Activated naive CD4-positive, alpha-beta T cell treated with anti-CD3 and anti-CD28 coated beads, Interleukin-2, amount 50 U/mL, for 24 hours (primary cell): ENCODE measurements around the gene DYRK3.

Experiments
- H3K27ac Mint-ChIP-seq: one replicate; pipeline ENCODE4 v1.8.0; 2021; ENCODE audit warnings: mild to moderate bottlenecking, mixed read lengths
- H3K27me3 Mint-ChIP-seq: one replicate; pipeline ENCODE4 v1.8.0; 2021; ENCODE audit warnings: mixed read lengths
- H3K36me3 Mint-ChIP-seq: one replicate; pipeline ENCODE4 v1.8.0; 2021; ENCODE audit warnings: mixed read lengths
- H3K4me1 Mint-ChIP-seq: one replicate; pipeline ENCODE4 v1.8.0; 2021; ENCODE audit warnings: mixed read lengths
- H3K4me3 Mint-ChIP-seq: one replicate; pipeline ENCODE4 v1.8.0; 2021; ENCODE audit warnings: mild to moderate bottlenecking, mixed read lengths
- H3K9me3 Mint-ChIP-seq: one replicate; pipeline ENCODE4 v1.8.0; 2021; ENCODE audit warnings: mixed read lengths

The DYRK3 gene

DNA sequence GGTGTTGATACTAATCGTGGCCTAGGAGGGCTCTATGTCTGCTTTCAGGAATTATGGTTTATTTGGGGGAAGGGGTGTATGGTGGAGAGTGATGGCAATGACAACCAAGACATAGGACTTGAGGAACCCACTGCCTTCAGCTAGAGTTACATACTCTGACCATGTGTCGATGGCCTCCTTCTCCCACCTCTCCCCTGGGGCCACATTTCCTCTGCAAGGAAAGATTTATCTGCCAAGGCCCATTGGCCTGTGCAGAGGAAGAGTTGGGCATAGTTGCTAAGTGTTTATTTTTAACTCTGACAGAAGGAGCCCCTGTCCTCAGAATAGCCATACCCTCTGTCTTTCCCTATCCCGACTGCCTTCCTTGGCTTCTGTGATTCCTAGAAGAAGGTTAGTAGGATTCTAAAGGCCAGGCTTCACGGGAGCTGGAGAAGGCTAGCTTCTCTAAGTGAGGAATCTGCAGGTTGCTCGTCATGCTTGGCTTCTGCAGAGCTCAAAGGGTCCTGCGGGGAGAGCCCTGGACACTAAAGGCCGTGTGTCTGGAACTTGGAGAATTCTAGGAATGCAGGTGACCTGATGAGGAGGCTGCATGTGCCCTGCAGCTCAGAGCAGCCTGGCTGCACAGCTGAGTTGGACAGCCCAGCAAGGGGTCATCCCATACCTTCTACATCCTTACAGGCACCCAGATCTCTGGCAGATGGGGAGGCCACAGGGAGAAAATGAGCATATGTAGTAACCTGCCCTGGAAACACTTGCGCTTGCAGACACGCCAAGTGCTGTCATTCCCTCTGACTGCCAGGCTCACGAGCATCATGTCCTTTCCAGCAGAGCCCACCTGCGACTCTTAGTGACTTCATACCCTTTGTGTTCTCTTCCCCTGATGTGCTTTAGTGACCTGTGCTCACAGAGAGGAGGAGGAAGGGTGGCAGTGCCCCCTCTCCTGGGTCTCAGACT lies 59.1 kb downstream of the DYRK3 start:
- Mint-ChIP-seq H3K36me3 (peaks cover 6% of the 10 kb centered on the region), H3K9me3 (no peaks in the 10 kb centered on the region), H3K4me3 (no peak overlapping the region), H3K27me3 (no peaks in the 10 kb centered on the region), H3K27ac (no peak overlapping the region), H3K4me1 (peaks cover 87% of the 10 kb centered on the region)

DNA sequence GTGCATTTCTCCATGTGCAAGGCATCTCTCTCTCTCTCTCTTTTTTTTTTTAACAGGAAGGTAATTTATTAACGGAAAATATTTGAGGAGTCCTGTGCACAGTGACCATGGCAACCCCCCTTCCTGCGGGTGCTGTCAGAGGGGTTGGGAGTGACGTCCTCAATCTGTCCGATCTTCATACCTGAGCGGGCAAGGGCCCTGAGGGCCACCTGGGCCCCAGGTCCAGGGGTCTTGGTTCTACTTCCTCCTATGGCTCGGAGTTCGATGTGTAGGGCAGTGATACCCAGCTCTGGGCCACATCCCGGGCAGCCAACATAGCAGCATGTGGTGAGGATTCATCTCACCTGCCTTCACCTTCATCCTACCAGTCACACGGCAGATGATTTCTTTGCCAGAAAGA lies 60.4 kb downstream of the DYRK3 start:
- Mint-ChIP-seq H3K4me1 (peaks cover 88% of the 10 kb centered on the region), H3K4me3 (no peak overlapping the region), H3K27me3 (no peaks in the 10 kb centered on the region), H3K36me3 (peaks cover 6% of the 10 kb centered on the region), H3K9me3 (no peaks in the 10 kb centered on the region), H3K27ac (no peak overlapping the region)

- Mint-ChIP-seq H3K4me3 (no peak overlapping the region), H3K36me3 (peaks cover 6% of the 10 kb centered on the region), H3K27ac (no peak overlapping the region), H3K27me3 (no peaks in the 10 kb centered on the region), H3K4me1 (peaks cover 82% of the 10 kb centered on the region), H3K9me3 (no peaks in the 10 kb centered on the region)
Observed at GRCh38 chr1:206696812-206697585, 61.7 kb downstream of the DYRK3 start.

DNA sequence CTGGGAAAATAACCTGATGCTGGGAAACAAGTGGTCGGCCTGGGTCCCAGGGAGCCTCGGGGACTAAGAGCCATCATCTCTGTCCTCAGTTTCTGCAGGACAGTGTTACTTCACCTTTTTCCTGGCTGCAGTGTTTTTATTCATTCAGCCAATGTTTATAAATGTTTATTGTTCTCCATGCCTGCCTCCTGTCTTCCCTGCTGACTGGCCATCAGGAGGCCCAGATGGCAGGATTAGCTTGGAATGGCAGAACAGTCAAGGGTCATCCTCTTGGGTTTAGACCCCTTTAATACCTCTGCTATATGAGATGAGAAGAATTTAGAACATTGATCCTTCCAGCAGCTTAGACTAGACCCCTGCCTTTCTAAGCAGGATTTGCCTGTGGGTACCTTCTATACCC lies 62.7 kb downstream of the DYRK3 start:
- no peaks in the 10 kb centered on the region for H3K27me3 Mint-ChIP-seq
- H3K9me3 Mint-ChIP-seq: no peaks in the 10 kb centered on the region
- peaks cover 82% of the 10 kb centered on the region for H3K4me1 Mint-ChIP-seq
- H3K36me3 Mint-ChIP-seq: peaks cover 6% of the 10 kb centered on the region
- H3K4me3 Mint-ChIP-seq: no peak overlapping the region
- H3K27ac Mint-ChIP-seq: no peak overlapping the region
